ENCODE data around the gene HNRNPUL2. TPM values are rescaled to one million over a fixed set of nuclear protein-coding genes. Genes with fewer than 3 reads are reported as not detected.
"Not testable (repeated sequence)": the region's sequence is repeated elsewhere in the genome, so short reads cannot be mapped to it uniquely, and the experiment has no call there.

HNRNPUL2 gene
- polyA plus RNA-seq, 1 donor from 2014 or later, result 27.5 TPM

- H2AFZ ChIP-seq (ENCODE audit: low read depth, low read length), result peak overlapping the region; percentile 61
Measured at GRCh38 chr11:62770778-62771143, 43.5 kb upstream of the HNRNPUL2 start.

GRCh38 chr11:62760867-62761227 is 33.6 kb upstream of the HNRNPUL2 start:
- not testable (repeated sequence) for H4K20me1 ChIP-seq (ENCODE audit: insufficient read depth); H3K9ac ChIP-seq (ENCODE audit: low read length)

More at GRCh38 chr11:62770778-62771143, 43.5 kb upstream of the HNRNPUL2 start:
- Histone ChIP-seq H3K27me3 (ENCODE audit: insufficient read depth, low read depth, low read length) (no peaks in the 10 kb centered on the region), H3K4me2 (ENCODE audit: low read length) (peak overlapping the region; percentile 77), H3K4me3 (ENCODE audit: low read length) (peak overlapping the region; percentile 87), H3K79me2 (replicated peaks; ENCODE audit: insufficient read depth, low read length) (peaks cover 10% of the 10 kb centered on the region), H3F3A (ENCODE audit: insufficient read depth, low read length, poor library complexity, severe bottlenecking) (peaks cover 5% of the 10 kb centered on the region), H3K9ac (ENCODE audit: low read length) (peak overlapping the region; percentile 73), H3K36me3 (ENCODE audit: insufficient read depth, low read length) (no peaks in the 10 kb centered on the region), H3K9me2 (ENCODE audit: insufficient read depth, low read length) (no peaks in the 10 kb centered on the region), H4K20me1 (ENCODE audit: insufficient read depth) (no peaks in the 10 kb centered on the region), H3K9me3 (ENCODE audit: low read length) (no peaks in the 10 kb centered on the region), H3K27ac (ENCODE audit: low read length) (peak overlapping the region; percentile 85)
- TF ChIP-seq POLR2AphosphoS5 (IDR thresholded peaks at IDR 0.05) (no peak), CTCF (IDR thresholded peaks at IDR 0.05; ENCODE audit: poor library complexity, severe bottlenecking) (no peak), REST (IDR thresholded peaks at IDR 0.05; ENCODE audit: borderline replicate concordance) (no peak), EZH2 (IDR thresholded peaks at IDR 0.05; ENCODE audit: borderline replicate concordance, insufficient read depth, low read length, poor library complexity, severe bottlenecking) (no peak), MXI1 (conservative IDR thresholded peaks at IDR 0.05; ENCODE audit: poor library complexity, severe bottlenecking) (no peak)

GRCh38 chr11:62757846-62758788 is 30.9 kb upstream of the HNRNPUL2 start:
- Histone ChIP-seq H3K27me3 (ENCODE audit: insufficient read depth, low read depth, low read length) (no peaks in the 10 kb centered on the region), H3F3A (ENCODE audit: insufficient read depth, low read length, poor library complexity, severe bottlenecking) (no peaks in the 10 kb centered on the region), H3K4me3 (ENCODE audit: low read length) (no peak overlapping the region), H3K27ac (ENCODE audit: low read length) (no peak overlapping the region), H3K9ac (ENCODE audit: low read length) (no peak overlapping the region), H3K79me2 (replicated peaks; ENCODE audit: insufficient read depth, low read length) (peaks cover 16% of the 10 kb centered on the region), H4K20me1 (ENCODE audit: insufficient read depth) (no peaks in the 10 kb centered on the region), H3K9me2 (ENCODE audit: insufficient read depth, low read length) (no peaks in the 10 kb centered on the region), H3K9me3 (ENCODE audit: low read length) (no peaks in the 10 kb centered on the region), H2AFZ (ENCODE audit: low read depth, low read length) (no peak overlapping the region), H3K36me3 (ENCODE audit: insufficient read depth, low read length) (no peaks in the 10 kb centered on the region), H3K4me2 (ENCODE audit: low read length) (no peak overlapping the region)
- TF ChIP-seq SMC3 (conservative IDR thresholded peaks at IDR 0.05; ENCODE audit: poor library complexity) (no peak), EP300 (conservative IDR thresholded peaks at IDR 0.05; ENCODE audit: poor library complexity, severe bottlenecking) (no peak), REST (IDR thresholded peaks at IDR 0.05; ENCODE audit: borderline replicate concordance) (no peak), CTCF (IDR thresholded peaks at IDR 0.05; ENCODE audit: poor library complexity, severe bottlenecking) (no peak), RAD21 (conservative IDR thresholded peaks at IDR 0.05) (no peak), MXI1 (conservative IDR thresholded peaks at IDR 0.05; ENCODE audit: poor library complexity, severe bottlenecking) (no peak), TAF1 (IDR thresholded peaks at IDR 0.05; ENCODE audit: low read depth) (no peak), POLR2AphosphoS5 (IDR thresholded peaks at IDR 0.05) (no peak), EZH2 (IDR thresholded peaks at IDR 0.05; ENCODE audit: borderline replicate concordance, insufficient read depth, low read length, poor library complexity, severe bottlenecking) (no peak)

More at GRCh38 chr11:62760867-62761227, 33.6 kb upstream of the HNRNPUL2 start:
- H3K27me3 ChIP-seq (ENCODE audit: insufficient read depth, low read depth, low read length); H3F3A ChIP-seq (ENCODE audit: insufficient read depth, low read length, poor library complexity, severe bottlenecking); H3K4me2 ChIP-seq (ENCODE audit: low read length); H3K9me3 ChIP-seq (ENCODE audit: low read length); H3K9me2 ChIP-seq (ENCODE audit: insufficient read depth, low read length); H3K36me3 ChIP-seq (ENCODE audit: insufficient read depth, low read length); H2AFZ ChIP-seq (ENCODE audit: low read depth, low read length): not testable (repeated sequence)
- Histone ChIP-seq H3K27ac (ENCODE audit: low read length) (peak overlapping the region; percentile 24), H3K4me3 (ENCODE audit: low read length) (peak overlapping the region; percentile 82), H3K79me2 (replicated peaks; ENCODE audit: insufficient read depth, low read length) (peaks cover 12% of the 10 kb centered on the region)

Measured in neural cell (in vitro differentiated cells).